Sigmoid colon (tissue), 4 donors: ENCODE results near the gene SFXN5.

Experiments
- POLR2A ChIP-seq, 2 donors: fragments of 450-650 bp; IDR thresholded peaks; one replicate each; pipeline ENCODE4 v1.6.1; 2016; ENCODE audit warnings: antibody characterized with exemption in 2 of 2, mild to moderate bottlenecking in 2 of 2, moderate library complexity in 2 of 2
- POLR2AphosphoS5 ChIP-seq, 4 donors: sonication (generic); formaldehyde crosslinking; IDR thresholded peaks; one replicate each; pipeline ENCODE4 v1.6.1; 2017; ENCODE audit warnings: antibody characterized with exemption in 4 of 4
- TF ChIP-seq, protein P1 (sequence below), 4 experiments: fragments of 450-650 bp in 3 of 4; fragments of 200-600 bp in 1 of 4; IDR thresholded peaks; one replicate each; pipeline ENCODE4 v1.5.1; 2016 to 2019; ENCODE audit warnings: antibody characterized with exemption in 4 of 4, mild to moderate bottlenecking in 3 of 4, moderate library complexity in 2 of 4

- TF ChIP-seq, protein P1, sequence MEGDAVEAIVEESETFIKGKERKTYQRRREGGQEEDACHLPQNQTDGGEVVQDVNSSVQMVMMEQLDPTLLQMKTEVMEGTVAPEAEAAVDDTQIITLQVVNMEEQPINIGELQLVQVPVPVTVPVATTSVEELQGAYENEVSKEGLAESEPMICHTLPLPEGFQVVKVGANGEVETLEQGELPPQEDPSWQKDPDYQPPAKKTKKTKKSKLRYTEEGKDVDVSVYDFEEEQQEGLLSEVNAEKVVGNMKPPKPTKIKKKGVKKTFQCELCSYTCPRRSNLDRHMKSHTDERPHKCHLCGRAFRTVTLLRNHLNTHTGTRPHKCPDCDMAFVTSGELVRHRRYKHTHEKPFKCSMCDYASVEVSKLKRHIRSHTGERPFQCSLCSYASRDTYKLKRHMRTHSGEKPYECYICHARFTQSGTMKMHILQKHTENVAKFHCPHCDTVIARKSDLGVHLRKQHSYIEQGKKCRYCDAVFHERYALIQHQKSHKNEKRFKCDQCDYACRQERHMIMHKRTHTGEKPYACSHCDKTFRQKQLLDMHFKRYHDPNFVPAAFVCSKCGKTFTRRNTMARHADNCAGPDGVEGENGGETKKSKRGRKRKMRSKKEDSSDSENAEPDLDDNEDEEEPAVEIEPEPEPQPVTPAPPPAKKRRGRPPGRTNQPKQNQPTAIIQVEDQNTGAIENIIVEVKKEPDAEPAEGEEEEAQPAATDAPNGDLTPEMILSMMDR (IDR thresholded peaks at IDR 0.05), result no peak
- TF ChIP-seq POLR2A (IDR thresholded peaks at IDR 0.05), result no peak
- TF ChIP-seq POLR2AphosphoS5 (IDR thresholded peaks at IDR 0.05), result no peak
These were observed 122.5 kb downstream of the SFXN5 start for GRCh38 chr2:72949045-72949444.
